Measurements from ENCODE around the gene TMEM59L. TPM values are rescaled to one million over a fixed set of nuclear protein-coding genes. Genes with fewer than 3 reads are reported as not detected.
A peak's percentile ranks its signal among the peaks of the same experiment; 100 is the strongest.

The TMEM59L gene
- total RNA-seq, 3 donors from 2014 or later, result 0.93 to 10.5 (median 1.4) TPM

- intact Hi-C loops (cut with DNase I, micrococcal nuclease), result loop anchor here in 1 of 2 donors (10.0 kb wide), 1 partner anchor 132 kb away; no protein-coding TSS in a partner anchor
- Histone ChIP-seq H3K9me3 (no peaks in the 10 kb centered on the region), H3K4me1 (ENCODE audit: low read depth) (peaks cover 12% of the 10 kb centered on the region), H3K4me3 (no peak overlapping the region), H3K36me3 (ENCODE audit: low read depth) (peaks cover 9% of the 10 kb centered on the region)
- no peak for ATAC-seq
- TF ChIP-seq CTCF (IDR thresholded peaks at IDR 0.05), result no peak
- peak in 1 of 3 donors; percentile 21 for DNase-seq
These were observed 36.3 kb upstream of the TMEM59L start for GRCh38 chr19:18576383-18576782.

- ATAC-seq (no peak), DNase-seq (peak in 1 of 3 donors; percentile 12)
- Histone ChIP-seq H3K9me3 (no peaks in the 10 kb centered on the region), H3K4me1 (ENCODE audit: low read depth) (peaks cover 10% of the 10 kb centered on the region), H3K4me3 (no peak overlapping the region), H3K36me3 (ENCODE audit: low read depth) (peaks cover 9% of the 10 kb centered on the region)
- TF ChIP-seq CTCF (IDR thresholded peaks at IDR 0.05), result no peak
- intact Hi-C loops (cut with DNase I, micrococcal nuclease), result loop anchor here in 1 of 2 donors (10.0 kb wide), 1 partner anchor 133 kb away; no protein-coding TSS in a partner anchor
These were observed 35.2 kb upstream of the TMEM59L start for GRCh38 chr19:18577365-18577914.

- intact Hi-C loops (cut with DNase I, micrococcal nuclease), result no loop called here
- DNase-seq (peak in 1 of 3 donors; percentile 14), ATAC-seq (no peak)
- Histone ChIP-seq H3K9me3 (no peaks in the 10 kb centered on the region), H3K4me1 (ENCODE audit: low read depth) (no peaks in the 10 kb centered on the region), H3K4me3 (no peak overlapping the region), H3K36me3 (ENCODE audit: low read depth) (peaks cover 5% of the 10 kb centered on the region)
- no peak for TF ChIP-seq CTCF (IDR thresholded peaks at IDR 0.05)
These were observed 32.4 kb upstream of the TMEM59L start for GRCh38 chr19:18580311-18580710.

GRCh38 chr19:18586306-18586705 lies 26.4 kb upstream of the TMEM59L start:
- no peaks in the 10 kb centered on the region for H3K36me3 ChIP-seq (ENCODE audit: low read depth)
- no peak for TF ChIP-seq CTCF (IDR thresholded peaks at IDR 0.05)
- intact Hi-C loops (cut with DNase I, micrococcal nuclease), result no loop called here
- ATAC-seq, result no peak
- no peak for DNase-seq
- H3K9me3 ChIP-seq, result no peaks in the 10 kb centered on the region
- no peak overlapping the region for H3K4me3 ChIP-seq
- H3K4me1 ChIP-seq (ENCODE audit: low read depth), result peaks cover 12% of the 10 kb centered on the region

GRCh38 chr19:18587561-18587960 lies 25.1 kb upstream of the TMEM59L start:
- intact Hi-C loops (cut with DNase I, micrococcal nuclease), result no loop called here
- H3K4me1 ChIP-seq (ENCODE audit: low read depth), result peaks cover 12% of the 10 kb centered on the region
- no peak for TF ChIP-seq CTCF (IDR thresholded peaks at IDR 0.05)
- DNase-seq (peak in 1 of 3 donors; percentile 43), ATAC-seq (no peak)
- H3K4me3 ChIP-seq, result no peak overlapping the region
- no peaks in the 10 kb centered on the region for H3K36me3 ChIP-seq (ENCODE audit: low read depth)
- no peaks in the 10 kb centered on the region for H3K9me3 ChIP-seq
